Stimulated activated naive B cell treated with anti-CD40 and anti-IgM and Interleukin-4, amounts not matched to agents 10 μg/mL and 1 μg/mL and 100 μg/mL, for 72 hours (primary cell): ENCODE data around the gene BEST2.

ENCODE experiments used
- ATAC-seq, 2 donors: fragments of 150-1000 bp; cut with Tn5 transposase; replicated peaks; 2 replicates each; pipeline ENCODE4 v1.10.0; 2021; ENCODE audit warnings: moderate library complexity in 1 of 2
- DNase-seq: peaks from one replicate; pipeline ENCODE4 v3.0.0; 2021
- H3K27ac Mint-ChIP-seq: one replicate; pipeline ENCODE4 v1.8.0; 2022; ENCODE audit warnings: mild to moderate bottlenecking, mixed read lengths
- H3K27me3 Mint-ChIP-seq, 2 donors: one replicate each; pipeline ENCODE4 v1.8.0; 2022; ENCODE audit warnings: mixed read lengths in 2 of 2
- H3K36me3 Mint-ChIP-seq, 2 donors: one replicate each; pipeline ENCODE4 v1.8.0; 2022; ENCODE audit warnings: mixed read lengths in 2 of 2, mild to moderate bottlenecking in 1 of 2
- H3K4me1 Mint-ChIP-seq, 2 donors: one replicate each; pipeline ENCODE4 v1.8.0; 2022; ENCODE audit warnings: mixed read lengths in 2 of 2, mild to moderate bottlenecking in 1 of 2
- H3K4me3 Mint-ChIP-seq, 2 donors: one replicate each; pipeline ENCODE4 v1.8.0; 2022; ENCODE audit warnings: mild to moderate bottlenecking in 2 of 2, mixed read lengths in 2 of 2, moderate library complexity in 1 of 2
- H3K9me3 Mint-ChIP-seq, 2 donors: one replicate each; pipeline ENCODE4 v1.8.0; 2022; ENCODE audit warnings: mixed read lengths in 2 of 2, mild to moderate bottlenecking in 1 of 2

BEST2 gene

DNA sequence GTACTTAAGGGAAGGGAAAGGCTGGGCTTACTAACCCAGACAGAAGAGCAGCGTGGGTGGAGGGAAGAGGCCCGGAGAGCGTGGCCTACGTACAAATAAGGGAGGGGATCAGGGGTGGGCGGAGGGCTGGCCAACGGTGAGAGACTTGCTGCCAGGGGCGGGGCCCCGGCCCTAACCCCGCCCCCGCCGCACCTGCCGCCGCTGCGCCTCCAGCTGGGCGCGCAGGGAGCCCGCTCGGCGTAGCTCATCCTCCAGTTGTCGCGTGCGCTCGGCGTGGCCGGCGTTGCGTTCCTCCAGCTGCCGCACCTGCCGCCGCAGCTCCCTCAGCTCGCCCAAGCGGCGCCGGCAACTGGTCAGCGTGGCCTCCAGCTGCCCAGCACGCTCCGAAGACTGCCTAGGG lies 18.1 kb downstream of the BEST2 start:
- Mint-ChIP-seq H3K27ac (no peak overlapping the region), H3K27me3 (no peaks in the 10 kb centered on the region), H3K4me1 (peaks cover 15 to 20% of the 10 kb centered on the region in 2 donors), H3K36me3 (peaks cover 12 to 16% of the 10 kb centered on the region in 2 donors), H3K9me3 (no peaks in the 10 kb centered on the region), H3K4me3 (no peak overlapping the region)
- ATAC-seq (peak in 1 of 2 donors; percentile 64), DNase-seq (no peak)

- DNase-seq (no peak), ATAC-seq (no peak)
- peaks cover 14 to 22% of the 10 kb centered on the region in 2 donors for H3K4me1 Mint-ChIP-seq
- H3K36me3 Mint-ChIP-seq: peaks cover 8 to 11% of the 10 kb centered on the region in 2 donors
- no peaks in the 10 kb centered on the region for H3K9me3 Mint-ChIP-seq
- H3K27ac Mint-ChIP-seq: no peak overlapping the region
- H3K27me3 Mint-ChIP-seq: no peaks in the 10 kb centered on the region
- H3K4me3 Mint-ChIP-seq: no peak overlapping the region
These were observed 19.3 kb downstream of the BEST2 start for GRCh38 chr19:12770922-12771321.

GRCh38 chr19:12772323-12772722 lies 20.7 kb downstream of the BEST2 start:
- no peak overlapping the region for H3K4me3 Mint-ChIP-seq
- no peaks in the 10 kb centered on the region for H3K9me3 Mint-ChIP-seq
- H3K36me3 Mint-ChIP-seq: peaks cover 8% of the 10 kb centered on the region in 2 donors
- no peak overlapping the region for H3K27ac Mint-ChIP-seq
- peaks cover 10 to 18% of the 10 kb centered on the region in 2 donors for H3K4me1 Mint-ChIP-seq
- DNase-seq (no peak), ATAC-seq (no peak)
- H3K27me3 Mint-ChIP-seq: no peaks in the 10 kb centered on the region

GRCh38 chr19:12773571-12773970 lies 22.0 kb downstream of the BEST2 start:
- ATAC-seq (no peak), DNase-seq (no peak)
- Mint-ChIP-seq H3K4me1 (peaks cover 18 to 30% of the 10 kb centered on the region in 2 donors), H3K9me3 (no peaks in the 10 kb centered on the region), H3K27ac (no peak overlapping the region), H3K36me3 (peaks cover 2 to 5% of the 10 kb centered on the region in 2 donors), H3K4me3 (peak overlapping the region in 1 of 2 donors; percentile 3), H3K27me3 (no peaks in the 10 kb centered on the region)

GRCh38 chr19:12774588-12775555 lies 23.3 kb downstream of the BEST2 start, which contains the start of gene HOOK2:
Gene HOOK2, minus strand, starts transcription at chr19:12775552. Its CDS starts 103 bp downstream, at chr19:12775449.
- ATAC-seq: peak; percentile 14 to 15
- no peaks in the 10 kb centered on the region for H3K27me3 Mint-ChIP-seq
- H3K4me3 Mint-ChIP-seq: peak within 1 kb of the TSS; percentile 75 to 84
- no peak for DNase-seq
- H3K36me3 Mint-ChIP-seq: peaks cover 0 to 5% of the 10 kb centered on the region in 2 donors
- peak within 1 kb of the TSS; percentile 86 for H3K27ac Mint-ChIP-seq
- H3K4me1 Mint-ChIP-seq: peaks cover 25 to 43% of the 10 kb centered on the region in 2 donors
- no peaks in the 10 kb centered on the region for H3K9me3 Mint-ChIP-seq

DNA sequence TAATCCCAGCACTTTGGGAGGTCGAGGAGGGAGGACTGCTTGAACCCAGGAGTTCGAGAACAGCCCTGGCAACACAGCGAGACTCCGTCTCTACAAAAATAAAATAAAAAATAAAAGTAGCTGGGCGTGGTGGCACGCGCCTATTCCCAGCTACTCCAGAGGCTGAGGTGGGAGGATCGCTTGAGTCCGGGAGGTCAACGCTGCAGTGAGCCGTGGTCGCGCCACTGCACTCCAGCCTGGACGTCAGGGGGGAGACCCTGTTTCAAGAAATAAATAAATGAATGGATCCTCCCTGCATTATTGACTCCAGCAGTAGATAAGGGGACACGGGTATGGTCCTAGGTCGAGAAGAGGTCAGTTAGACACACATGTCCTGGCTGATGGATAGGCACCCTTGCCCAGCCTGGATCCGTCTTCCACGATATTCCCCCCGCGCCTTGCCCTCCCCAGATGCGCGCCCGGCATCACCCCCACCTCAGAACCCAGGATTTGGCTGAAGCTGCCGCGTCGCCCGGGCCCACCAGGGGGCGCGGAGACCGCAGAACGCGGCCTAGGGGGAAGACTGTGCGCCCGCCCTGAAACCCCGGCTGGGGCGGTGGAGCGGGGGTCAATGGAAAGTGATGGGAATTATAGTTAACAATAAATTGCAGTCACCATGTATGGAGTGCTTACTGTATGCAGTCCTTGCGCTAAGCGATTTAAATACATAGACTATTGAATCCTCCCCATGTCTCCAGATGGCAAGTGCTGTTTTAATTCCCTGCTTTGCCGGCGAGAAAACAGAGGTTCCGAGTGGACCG lies 25.8 kb downstream of the BEST2 start:
- H3K4me3 Mint-ChIP-seq: peak overlapping the region; percentile 85
- ATAC-seq (peak; percentile 44 to 49), DNase-seq (peak; percentile 72)
- H3K4me1 Mint-ChIP-seq: peaks cover 33 to 56% of the 10 kb centered on the region in 2 donors
- H3K27ac Mint-ChIP-seq: peak overlapping the region; percentile 92
- H3K27me3 Mint-ChIP-seq: no peaks in the 10 kb centered on the region
- no peaks in the 10 kb centered on the region for H3K9me3 Mint-ChIP-seq
- no peaks in the 10 kb centered on the region for H3K36me3 Mint-ChIP-seq

- peaks cover 34 to 56% of the 10 kb centered on the region in 2 donors for H3K4me1 Mint-ChIP-seq
- no peaks in the 10 kb centered on the region for H3K27me3 Mint-ChIP-seq
- no peaks in the 10 kb centered on the region for H3K9me3 Mint-ChIP-seq
- DNase-seq (no peak), ATAC-seq (peak; percentile 19 to 23)
- H3K27ac Mint-ChIP-seq: peak overlapping the region; percentile 92
- no peaks in the 10 kb centered on the region for H3K36me3 Mint-ChIP-seq
- peak overlapping the region; percentile 85 for H3K4me3 Mint-ChIP-seq
These were observed 26.7 kb downstream of the BEST2 start for GRCh38 chr19:12778017-12778904.

DNA sequence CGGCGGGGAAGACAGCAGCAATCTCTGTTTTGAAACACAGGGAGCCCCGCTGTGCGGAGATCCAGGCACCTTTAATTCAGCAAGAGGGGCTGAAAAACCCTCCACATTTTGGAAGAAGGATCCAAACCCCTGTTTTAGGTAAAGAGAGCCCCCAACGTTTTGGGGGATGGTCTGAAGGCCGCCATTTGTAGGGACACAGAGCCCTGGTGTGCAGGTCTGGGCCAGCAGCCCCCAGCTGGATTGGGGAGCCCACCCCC lies 27.2 kb downstream of the BEST2 start:
- peak overlapping the region; percentile 92 for H3K27ac Mint-ChIP-seq
- H3K4me1 Mint-ChIP-seq: peaks cover 33 to 50% of the 10 kb centered on the region in 2 donors
- H3K9me3 Mint-ChIP-seq: no peaks in the 10 kb centered on the region

GRCh38 chr19:12779162-12779993 lies 27.8 kb downstream of the BEST2 start:
- Mint-ChIP-seq H3K36me3 (no peaks in the 10 kb centered on the region), H3K27ac (peak overlapping the region; percentile 79), H3K9me3 (no peaks in the 10 kb centered on the region), H3K4me1 (peaks cover 33 to 46% of the 10 kb centered on the region in 2 donors), H3K4me3 (peak overlapping the region; percentile 49 to 57), H3K27me3 (no peaks in the 10 kb centered on the region)
- DNase-seq (no peak), ATAC-seq (no peak)

More for the DNA sequence above, 27.2 kb downstream of the BEST2 start:
- DNase-seq (no peak), ATAC-seq (no peak)
- H3K27me3 Mint-ChIP-seq: no peaks in the 10 kb centered on the region
- H3K4me3 Mint-ChIP-seq: peak overlapping the region; percentile 85
- no peaks in the 10 kb centered on the region for H3K36me3 Mint-ChIP-seq

- DNase-seq (no peak), ATAC-seq (no peak)
- no peaks in the 10 kb centered on the region for H3K36me3 Mint-ChIP-seq
- H3K27ac Mint-ChIP-seq: no peak overlapping the region
- peaks cover 32 to 40% of the 10 kb centered on the region in 2 donors for H3K4me1 Mint-ChIP-seq
- no peaks in the 10 kb centered on the region for H3K27me3 Mint-ChIP-seq
- H3K4me3 Mint-ChIP-seq: peak overlapping the region; percentile 85 to 86
- no peaks in the 10 kb centered on the region for H3K9me3 Mint-ChIP-seq
These were observed 30.5 kb downstream of the BEST2 start for GRCh38 chr19:12782174-12782423.

DNA sequence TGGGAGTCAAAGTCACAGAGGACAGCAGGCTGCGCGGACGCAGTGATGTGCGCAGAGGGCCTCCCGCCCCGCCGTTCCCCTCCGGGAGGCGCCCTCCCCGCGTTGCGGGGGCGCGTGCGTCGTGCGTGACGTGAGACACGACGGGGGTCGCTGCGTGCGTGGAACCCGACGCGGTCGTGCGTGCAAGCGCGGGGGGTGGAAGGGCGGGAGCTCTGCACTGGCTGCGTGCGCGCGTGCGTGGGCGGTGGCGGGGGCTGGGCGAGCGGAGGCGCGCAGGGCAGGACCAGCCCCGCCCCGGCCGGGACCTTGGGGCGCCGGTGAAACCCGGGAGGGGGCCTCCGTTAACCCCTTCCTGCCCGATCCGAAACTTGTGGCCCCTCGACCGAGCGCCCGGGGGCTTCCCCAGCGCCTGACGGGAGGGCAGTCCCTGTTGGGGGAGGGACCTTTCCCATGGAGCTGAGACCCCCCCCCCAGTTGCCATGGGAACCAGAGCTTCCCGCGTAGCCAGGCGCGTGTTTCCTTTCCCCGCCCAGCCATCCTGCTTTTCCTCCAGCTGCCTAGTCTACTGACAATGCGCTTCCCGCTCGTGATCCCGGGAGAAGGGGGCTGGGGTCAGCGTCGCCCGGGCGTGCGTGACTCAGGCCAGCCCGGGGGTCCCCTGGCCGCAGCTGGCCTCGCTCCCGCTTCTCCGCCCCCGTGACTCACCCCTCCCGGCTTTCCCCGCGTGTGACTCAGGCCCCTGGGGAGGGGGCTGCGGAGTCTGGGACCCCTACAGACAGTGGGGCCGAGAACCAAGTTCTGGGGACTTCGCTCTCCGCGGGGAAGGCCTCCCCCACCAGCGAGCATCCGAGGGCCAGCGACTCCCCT lies 31.1 kb downstream of the BEST2 start:
- peaks cover 29 to 34% of the 10 kb centered on the region in 2 donors for H3K4me1 Mint-ChIP-seq
- ATAC-seq: peak; percentile 59 to 64
- DNase-seq: peak; percentile 87
- no peaks in the 10 kb centered on the region for H3K9me3 Mint-ChIP-seq
- no peak overlapping the region for H3K27ac Mint-ChIP-seq
- H3K36me3 Mint-ChIP-seq: no peaks in the 10 kb centered on the region
- H3K27me3 Mint-ChIP-seq: no peaks in the 10 kb centered on the region
- H3K4me3 Mint-ChIP-seq: peak overlapping the region; percentile 85 to 86

DNA sequence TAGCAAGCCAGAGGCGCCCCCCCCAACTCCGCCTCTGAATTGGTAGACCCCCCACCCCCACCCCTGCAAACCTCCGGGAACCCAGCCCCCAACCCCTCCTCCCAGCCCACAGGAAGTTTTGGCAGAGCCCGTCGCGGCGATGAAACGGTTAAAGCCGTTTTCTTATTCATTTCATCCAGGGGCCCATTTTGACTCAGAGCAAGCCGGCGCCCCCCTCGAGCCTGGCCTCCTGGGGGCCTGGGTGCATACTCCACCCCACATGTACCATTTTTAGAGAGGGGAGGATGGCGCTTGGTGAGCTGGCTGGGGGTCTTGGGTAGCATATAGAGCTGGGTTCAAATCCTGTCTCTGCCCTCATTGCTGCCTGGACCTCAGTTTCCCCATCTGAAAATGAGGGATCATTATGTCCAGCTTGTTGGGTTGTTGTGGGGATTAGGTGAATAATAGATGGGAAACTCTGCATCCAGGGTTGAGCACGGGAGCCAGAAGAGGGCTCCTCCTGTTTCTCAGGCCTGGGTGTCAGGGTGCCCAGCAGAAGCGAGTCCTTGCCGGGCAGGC lies 31.8 kb downstream of the BEST2 start:
- DNase-seq (no peak), ATAC-seq (peak in 1 of 2 donors; percentile 8)
- Mint-ChIP-seq H3K27ac (no peak overlapping the region), H3K4me3 (peak overlapping the region; percentile 85 to 86), H3K36me3 (no peaks in the 10 kb centered on the region), H3K4me1 (peaks cover 27 to 32% of the 10 kb centered on the region in 2 donors), H3K27me3 (no peaks in the 10 kb centered on the region), H3K9me3 (no peaks in the 10 kb centered on the region)
